Heart left ventricle (tissue), 16 donors: Measurements from ENCODE around the gene RPAP3. TPM values are rescaled to one million over a fixed set of nuclear protein-coding genes. Genes with fewer than 3 reads are reported as not detected.

Experiments
- ATAC-seq, 4 donors: fragments of 200-7000 bp; cut with Tn5 transposase; one replicate each; pipeline ENCODE4 v1.9.1; 2020 to 2022; ENCODE audit warnings: moderate library complexity in 4 of 4, mild to moderate bottlenecking in 3 of 4, moderate number of reproducible peaks in 1 of 4
- DNase-seq, 5 donors: peaks; one replicate each; pipeline ENCODE4 v3.0.0-alpha.2; 2020
- H3K27ac ChIP-seq, 12 donors: fragments of 200-600 bp; sonication (generic) in 4 of 12; one replicate each; pipeline versions ENCODE4 v1.5.0 to v1.8.0; 2016 to 2022; ENCODE audit warnings: mild to moderate bottlenecking in 2 of 12
- H3K27me3 ChIP-seq, 9 donors: fragments of 200-600 bp; sonication (generic) in 2 of 9; one replicate each; pipeline versions ENCODE4 v1.5.1 to v1.8.0; 2016 to 2022; ENCODE audit warnings: mild to moderate bottlenecking in 3 of 9
- H3K36me3 ChIP-seq, 9 donors: fragments of 200-600 bp; sonication (generic) in 2 of 9; one replicate each; pipeline versions ENCODE4 v1.5.0 to v1.8.0; 2018 to 2022; ENCODE audit warnings: mild to moderate bottlenecking in 2 of 9
- H3K4me1 ChIP-seq, 12 donors: fragments of 200-600 bp; sonication (generic) in 4 of 12; one replicate each; pipeline versions ENCODE4 v1.5.0 to v1.8.0; 2016 to 2022; ENCODE audit warnings: mild to moderate bottlenecking in 3 of 12
- H3K4me3 ChIP-seq, 12 donors: fragments of 200-600 bp; sonication (generic) in 4 of 12; one replicate each; pipeline versions ENCODE4 v1.5.0 to v1.8.0; 2017 to 2022; ENCODE audit warnings: mild to moderate bottlenecking in 9 of 12, moderate library complexity in 4 of 12
- H3K9me3 ChIP-seq, 12 donors: fragments of 200-600 bp; sonication (generic) in 4 of 12; one replicate each; pipeline versions ENCODE4 v1.5.0 to v1.8.0; 2016 to 2022; ENCODE audit warnings: mild to moderate bottlenecking in 1 of 12
- POLR2A ChIP-seq, 2 donors: fragments of 450-650 bp; IDR thresholded peaks; one replicate each; pipeline ENCODE4 v1.6.1; 2017; ENCODE audit warnings: antibody characterized with exemption in 2 of 2, mild to moderate bottlenecking in 2 of 2, moderate library complexity in 2 of 2
- WGBS, 4 donors: extraction: QIAGEN DNeasy Blood & Tissue Kit in 2 of 4; methylation state at CpG; one replicate each; pipeline versions ENCODE4 v1.1.5 to v1.1.7; 2013 to 2018; 5-methylcytosine and 5-hydroxymethylcytosine counted together
- intact Hi-C, 10 donors: fragments of 100-400 bp; cut with DNase I; formaldehyde crosslinking; loops; one replicate each; pipeline versions ENCODE4 v1.11.1 to v1.14.2; 2022
- polyA plus RNA-seq, 2 donors: library from polyadenylated mRNA; stranded (reverse); fragments of 200-250 nt; gene quantifications; one replicate each; pipeline ENCODE4 v1.2.3, GENCODE V29; 2013
- total RNA-seq, 9 donors: library from RNA; depleted of rRNA in 2 of 9; stranded (reverse); fragments of >200 nt in 2 of 9; fragmentation: NEBNext Ultra II Directional in 3 of 9; extraction: Animal tissue kit (Norgen Biotek cat#: 25700) in 3 of 9; gene quantifications; one replicate each; pipeline versions ENCODE4 v1.1.0 to v1.2.4, GENCODE V29; 2016 to 2023
- TF ChIP-seq, protein P1 (sequence below), 12 donors: fragments of 200-600 bp; sonication (generic) in 4 of 12; IDR thresholded peaks; one replicate each; pipeline versions ENCODE4 v1.5.0 to v1.8.0; 2018 to 2022; ENCODE audit warnings: antibody characterized with exemption in 12 of 12, mild to moderate bottlenecking in 5 of 12
- donor health status: ischemic (EF 13 %, LVEDD 7.1; RV severe dilation, severe dysfunction).
- donor health status: healthy with polysubstance abuse.
- donor health status: DM: no; HTN: yes; CAD: no.
- donor health status: DM: no; HTN: no; CAD: no.
- donor health status: ischemic (EF 25% LVEDD 6.9; RV normal size, moderate dysfunction).
- donor health status: ischemic (EF 25% LVEDD 5.7; RV mildly dilated, moderate dysfunction).
- donor health status: healthy.
- donor health status: DM: yes; HTN: yes; CAD: no.
- donor health status: ischemic (EF 35%, LVEDD 5.7; RV mildly dilated, moderate dysfunction).
- donor health status: nonischemic (EF 11% LVEDD 7.7; RV severe dilation, severe dysfunction).
- donor health status: DM: yes; HTN: yes; CAD: no.
- donor health status: PGD.
- donor health status: ischemic (EF 29% LVEDD 5.4; RV normal size, mild dysfunction).
- donor health status: nonischemic (EF 23%, LVEDD 6.1; RV moderate dilation, normal function).

The RPAP3 gene
- total and polyA plus RNA-seq, 11 donors, result 7.2 to 25.2 (median 21.7) TPM

DNA sequence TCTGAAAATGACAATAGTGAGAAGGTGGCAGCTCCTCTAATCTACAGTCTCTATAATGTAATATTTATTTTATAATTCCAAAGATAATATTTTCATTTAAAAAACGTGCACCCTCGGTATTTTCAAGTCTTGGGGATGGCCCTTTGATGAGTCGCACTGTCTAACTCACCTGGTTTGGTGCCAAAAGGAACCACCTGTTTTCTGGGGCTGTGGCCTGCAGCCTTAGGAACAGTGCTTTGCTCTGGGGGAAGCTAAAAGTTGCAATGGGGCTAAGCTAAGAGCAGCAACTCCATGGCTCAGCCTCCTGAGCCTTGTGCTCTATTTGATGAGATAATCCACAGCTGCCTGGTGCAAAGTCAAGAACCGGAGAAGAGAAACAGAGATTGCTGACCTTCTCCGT lies 25.9 kb upstream of the RPAP3 start:
- DNase-seq, result no peak
- no peaks in the 10 kb centered on the region for H3K9me3 ChIP-seq
- no peaks in the 10 kb centered on the region for H3K27me3 ChIP-seq
- H3K4me3 ChIP-seq, result no peak overlapping the region
- no peak for ATAC-seq
- intact Hi-C loops, result no loop called here
- H3K27ac ChIP-seq, result no peak overlapping the region
- H3K4me1 ChIP-seq, result peaks cover 14 to 62% (median 47%) of the 10 kb centered on the region in 12 donors
- no peaks in the 10 kb centered on the region for H3K36me3 ChIP-seq
- TF ChIP-seq, protein P1, sequence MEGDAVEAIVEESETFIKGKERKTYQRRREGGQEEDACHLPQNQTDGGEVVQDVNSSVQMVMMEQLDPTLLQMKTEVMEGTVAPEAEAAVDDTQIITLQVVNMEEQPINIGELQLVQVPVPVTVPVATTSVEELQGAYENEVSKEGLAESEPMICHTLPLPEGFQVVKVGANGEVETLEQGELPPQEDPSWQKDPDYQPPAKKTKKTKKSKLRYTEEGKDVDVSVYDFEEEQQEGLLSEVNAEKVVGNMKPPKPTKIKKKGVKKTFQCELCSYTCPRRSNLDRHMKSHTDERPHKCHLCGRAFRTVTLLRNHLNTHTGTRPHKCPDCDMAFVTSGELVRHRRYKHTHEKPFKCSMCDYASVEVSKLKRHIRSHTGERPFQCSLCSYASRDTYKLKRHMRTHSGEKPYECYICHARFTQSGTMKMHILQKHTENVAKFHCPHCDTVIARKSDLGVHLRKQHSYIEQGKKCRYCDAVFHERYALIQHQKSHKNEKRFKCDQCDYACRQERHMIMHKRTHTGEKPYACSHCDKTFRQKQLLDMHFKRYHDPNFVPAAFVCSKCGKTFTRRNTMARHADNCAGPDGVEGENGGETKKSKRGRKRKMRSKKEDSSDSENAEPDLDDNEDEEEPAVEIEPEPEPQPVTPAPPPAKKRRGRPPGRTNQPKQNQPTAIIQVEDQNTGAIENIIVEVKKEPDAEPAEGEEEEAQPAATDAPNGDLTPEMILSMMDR (IDR thresholded peaks at IDR 0.05), result no peak
- TF ChIP-seq POLR2A (IDR thresholded peaks at IDR 0.05), result no peak
- 73 to 80% (median 75%) methylated on average over 4 to 5 of the region's 5 CpGs for WGBS, 4 donors

DNA sequence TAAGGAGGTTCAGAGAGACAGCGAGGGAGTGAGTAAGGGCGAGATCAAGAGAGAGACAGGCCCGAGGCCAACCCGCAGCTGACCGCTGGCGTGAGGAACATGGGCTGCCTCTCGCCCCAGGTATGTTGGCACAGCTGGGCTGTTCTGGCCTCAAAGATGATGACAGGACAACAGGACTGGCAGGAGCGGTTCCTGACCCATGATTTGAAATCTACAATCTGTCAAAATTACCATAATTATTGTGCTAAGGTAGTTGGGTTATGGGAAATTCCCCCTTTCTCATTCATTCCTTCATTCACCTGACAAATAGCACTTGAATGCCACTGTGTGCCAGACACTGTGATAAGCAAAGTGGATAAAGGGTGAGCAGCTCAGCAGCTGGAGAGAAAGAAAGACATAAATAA lies 24.5 kb upstream of the RPAP3 start:
- 29 to 42% (median 36%) methylated on average over 8 of the region's 8 CpGs for WGBS, 4 donors
- Histone ChIP-seq H3K4me3 (no peak overlapping the region), H3K27me3 (no peaks in the 10 kb centered on the region), H3K27ac (peak overlapping the region in 7 of 12 donors; percentile 9 to 60 (median 41)), H3K4me1 (peaks cover 3 to 49% (median 34%) of the 10 kb centered on the region in 12 donors), H3K36me3 (no peaks in the 10 kb centered on the region), H3K9me3 (no peaks in the 10 kb centered on the region)
- intact Hi-C loops, result no loop called here
- TF ChIP-seq, protein P1 (IDR thresholded peaks at IDR 0.05), result no peak
- no peak for TF ChIP-seq POLR2A (IDR thresholded peaks at IDR 0.05)
- ATAC-seq (peak in 1 of 4 donors; percentile 9), DNase-seq (no peak)

DNA sequence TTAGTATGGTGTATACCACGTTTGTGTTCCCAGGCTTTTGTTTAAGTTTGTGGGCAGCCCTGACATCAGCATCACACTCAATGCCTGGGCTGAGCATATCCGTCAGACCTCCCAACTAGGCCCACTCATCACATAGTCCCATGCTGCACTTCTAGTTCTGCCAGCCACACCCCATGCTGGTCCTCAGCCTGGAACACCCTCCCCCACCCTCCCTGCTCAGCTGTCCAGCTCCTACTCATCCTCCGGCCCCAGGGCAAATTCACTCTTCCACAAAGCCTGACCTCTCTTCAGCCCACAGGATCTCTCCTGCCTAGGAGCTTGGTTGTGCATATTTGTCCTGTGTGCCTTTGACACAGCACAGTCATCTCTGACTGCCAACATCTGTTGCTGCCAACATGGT lies 23.4 kb upstream of the RPAP3 start:
- Histone ChIP-seq H3K27me3 (no peaks in the 10 kb centered on the region), H3K27ac (peak overlapping the region in 2 of 12 donors; percentile 51 to 60), H3K36me3 (no peaks in the 10 kb centered on the region), H3K9me3 (no peaks in the 10 kb centered on the region), H3K4me3 (no peak overlapping the region), H3K4me1 (peaks cover 0 to 38% (median 23%) of the 10 kb centered on the region in 12 donors)
- TF ChIP-seq, protein P1 (IDR thresholded peaks at IDR 0.05), result no peak
- no peak for TF ChIP-seq POLR2A (IDR thresholded peaks at IDR 0.05)
- ATAC-seq (peak in 3 of 4 donors; percentile 16 to 21 (median 16)), DNase-seq (no peak)
- 51 to 62% (median 58%) methylated on average over 3 of the region's 3 CpGs for WGBS, 4 donors
- intact Hi-C loops, result no loop called here

DNA sequence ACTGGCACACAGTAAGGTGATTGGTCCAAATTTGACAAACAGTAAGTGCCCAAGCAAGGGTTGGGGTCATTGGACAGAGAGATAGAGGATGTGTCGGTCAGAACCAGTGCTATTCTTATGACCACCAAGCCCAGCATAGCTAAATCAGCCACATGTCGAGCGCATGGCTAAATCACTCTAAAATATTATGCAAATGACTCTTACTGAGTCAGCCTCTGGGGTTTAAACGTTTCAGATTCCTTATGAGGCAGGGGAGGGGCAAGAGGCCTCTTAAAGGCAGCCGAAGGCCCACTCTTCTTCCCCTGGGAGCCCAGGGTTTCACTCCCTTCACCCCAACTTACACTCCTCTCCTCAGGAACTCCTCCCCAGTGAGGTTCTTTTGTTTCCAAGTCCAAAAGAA lies 20.1 kb upstream of the RPAP3 start:
- no peak overlapping the region for H3K4me3 ChIP-seq
- H3K9me3 ChIP-seq, result no peaks in the 10 kb centered on the region
- no peak for TF ChIP-seq POLR2A (IDR thresholded peaks at IDR 0.05)
- TF ChIP-seq, protein P1 (IDR thresholded peaks at IDR 0.05), result no peak
- ATAC-seq (no peak), DNase-seq (no peak)
- H3K27me3 ChIP-seq, result no peaks in the 10 kb centered on the region
- intact Hi-C loops, result no loop called here
- peaks cover 0 to 27% (median 17%) of the 10 kb centered on the region in 12 donors for H3K4me1 ChIP-seq
- WGBS, 4 donors, result 47 to 67% (median 58%) methylated on average over 5 of the region's 5 CpGs
- H3K36me3 ChIP-seq, result no peaks in the 10 kb centered on the region
- H3K27ac ChIP-seq, result no peak overlapping the region
